Cortex of kidney (tissue), 1 donor: ENCODE data around the gene MBLAC1.

Experiments used
- DNase-seq: peaks from one replicate; lab custom pipeline; 2025; lab: John Stamatoyannopoulos, UW

MBLAC1 gene

GRCh38 chr7:100153708-100154535, 27.2 kb downstream of the MBLAC1 start:
- DNase-seq, result no peak

- DNase-seq, result no peak
Observed at GRCh38 chr7:100154651-100155491, 28.1 kb downstream of the MBLAC1 start.

GRCh38 chr7:100155553-100156317, 29.0 kb downstream of the MBLAC1 start:
- no peak for DNase-seq

- no peak for DNase-seq
Observed at GRCh38 chr7:100156331-100157068, 29.7 kb downstream of the MBLAC1 start.

- no peak for DNase-seq
Observed at GRCh38 chr7:100157069-100157333, 30.2 kb downstream of the MBLAC1 start.

GRCh38 chr7:100157334-100158228, 30.8 kb downstream of the MBLAC1 start:
- DNase-seq, result no peak

GRCh38 chr7:100158229-100159098, 31.7 kb downstream of the MBLAC1 start, which contains the start of gene TRAPPC14:
TSS of gene TRAPPC14 (minus strand) at chr7:100158723. CDS start at chr7:100158499, 224 bp downstream.
- DNase-seq, result no peak

- DNase-seq, result no peak
Observed at GRCh38 chr7:100159099-100159623, 32.4 kb downstream of the MBLAC1 start.

- no peak for DNase-seq
Observed at GRCh38 chr7:100160067-100160466, 33.3 kb downstream of the MBLAC1 start.

- DNase-seq, result no peak
Observed at GRCh38 chr7:100163006-100163531, 36.3 kb downstream of the MBLAC1 start.

GRCh38 chr7:100163871-100164270, 37.1 kb downstream of the MBLAC1 start:
- no peak for DNase-seq

- DNase-seq, result no peak
Observed at GRCh38 chr7:100166317-100166940, 39.7 kb downstream of the MBLAC1 start.

GRCh38 chr7:100166970-100167911, 40.5 kb downstream of the MBLAC1 start:
- no peak for DNase-seq

- DNase-seq, result no peak
Observed at GRCh38 chr7:100167912-100168323, 41.2 kb downstream of the MBLAC1 start.

GRCh38 chr7:100169147-100169850, 42.5 kb downstream of the MBLAC1 start:
- DNase-seq, result no peak

GRCh38 chr7:100170101-100170897, 43.5 kb downstream of the MBLAC1 start:
- no peak for DNase-seq
